IPS-18c (cell line): ENCODE data around the gene HRH1.
"Not testable (repeated sequence)": the region's sequence is repeated elsewhere in the genome, so short reads cannot be mapped to it uniquely, and the experiment has no call there.

Experiments
- H3K4me3 ChIP-seq: 2 replicates; pipeline ENCODE4 v1.7.0; 2013; ENCODE audit warnings: low read depth, mild to moderate bottlenecking, low read length, moderate library complexity; ENCODE audit not compliant: insufficient read depth
- H3K9me3 ChIP-seq: one replicate; pipeline ENCODE4 v1.6.1; 2013; ENCODE audit warnings: mild to moderate bottlenecking, low read length, moderate library complexity; ENCODE audit not compliant: control insufficient read depth, insufficient read depth

HRH1 gene

DNA sequence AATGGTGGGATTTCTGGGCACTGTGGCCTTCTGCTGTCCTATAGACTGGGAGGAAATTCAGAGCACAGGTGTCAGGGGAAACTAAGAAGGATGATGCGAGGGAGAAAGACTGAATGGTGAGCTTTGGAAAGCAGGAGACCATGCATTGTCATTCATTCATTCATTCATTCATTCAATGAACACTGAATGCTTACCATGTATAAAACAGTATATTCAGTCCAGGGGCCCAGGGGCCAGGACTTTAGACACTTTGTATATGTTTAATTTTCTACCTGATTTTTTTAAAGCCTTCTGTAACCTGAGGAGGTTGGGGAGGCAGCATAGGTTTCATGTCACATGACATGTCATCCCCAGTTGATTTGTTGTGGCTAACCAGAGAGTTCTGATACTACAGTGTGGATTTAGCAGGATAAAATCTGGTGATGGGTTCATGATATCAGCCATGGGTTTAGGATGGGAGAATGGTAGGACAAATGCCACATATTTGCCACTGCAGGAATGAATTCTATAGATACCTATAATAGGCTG lies 60.2 kb downstream of the HRH1 start:
- Histone ChIP-seq H3K9me3 (no peaks in the 10 kb centered on the region), H3K4me3 (no peak overlapping the region)

DNA sequence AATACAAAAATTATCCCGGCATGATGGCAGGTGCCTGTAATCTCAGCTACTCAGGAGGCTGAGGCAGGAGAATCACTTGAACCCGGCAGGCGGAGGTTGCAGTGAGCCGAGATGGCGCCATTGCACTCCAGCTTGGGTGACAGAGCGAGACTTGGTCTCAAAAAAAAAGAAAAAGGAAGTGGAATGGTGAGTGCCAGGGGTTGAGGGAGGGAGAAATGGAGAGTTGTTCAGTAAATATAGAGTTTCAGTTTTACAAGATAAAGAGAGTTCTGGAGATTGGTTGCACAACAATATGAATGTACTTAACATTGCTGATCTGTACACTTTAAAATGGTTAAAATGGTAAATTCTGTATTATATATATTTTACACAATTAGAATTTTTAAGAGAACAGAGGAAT lies 63.1 kb downstream of the HRH1 start:
- H3K9me3 ChIP-seq, H3K4me3 ChIP-seq: not testable (repeated sequence)

DNA sequence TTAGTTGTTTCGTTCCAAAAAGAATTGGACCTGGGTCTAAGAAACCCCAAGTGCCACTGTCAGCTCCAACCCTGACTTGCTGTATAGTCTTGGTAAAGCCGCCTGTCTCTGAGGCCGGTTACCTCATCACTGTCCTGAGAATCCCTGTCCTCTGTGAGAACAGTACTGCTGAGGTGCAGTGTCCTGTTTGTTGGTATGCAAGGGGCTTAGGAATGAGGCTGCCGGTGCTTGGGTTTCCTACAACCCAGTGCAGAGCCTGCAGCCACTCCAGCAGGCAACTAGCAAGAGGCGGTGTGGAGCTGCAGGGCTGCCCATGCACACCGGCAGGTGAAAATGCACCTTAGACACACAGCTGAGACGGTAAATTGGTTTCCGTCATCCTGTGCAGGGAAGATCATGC lies 65.9 kb downstream of the HRH1 start:
- H3K4me3 ChIP-seq: no peak overlapping the region
- H3K9me3 ChIP-seq: no peaks in the 10 kb centered on the region

DNA sequence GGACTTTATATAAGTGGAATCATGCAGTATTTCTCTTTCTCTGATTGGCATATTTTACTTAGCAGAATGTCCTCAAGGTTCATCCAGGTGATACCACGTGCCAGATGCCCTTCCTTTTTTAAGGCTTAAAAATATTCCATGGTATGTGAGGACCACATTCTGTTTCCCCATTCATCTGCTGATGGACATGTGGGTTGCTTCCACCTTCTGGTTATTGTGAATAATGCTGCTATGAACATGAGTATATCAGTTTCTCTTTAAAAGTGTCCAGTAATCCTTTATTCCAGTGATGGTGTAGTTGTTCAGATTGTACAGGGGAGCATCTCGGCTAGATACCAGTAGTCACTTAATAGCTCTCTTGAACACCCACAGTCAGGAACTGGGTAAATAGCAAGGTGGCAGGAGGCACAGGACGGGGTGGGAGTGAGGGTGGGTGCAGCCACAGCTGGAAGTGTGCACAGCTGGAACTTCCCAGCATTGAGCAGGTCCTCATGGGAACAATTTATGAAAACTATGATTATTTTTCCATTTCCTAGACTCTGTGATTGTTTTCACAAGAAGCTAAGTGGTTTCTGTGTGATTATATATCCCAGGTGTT lies 67.6 kb downstream of the HRH1 start:
- no peak overlapping the region for H3K4me3 ChIP-seq
- H3K9me3 ChIP-seq: no peaks in the 10 kb centered on the region

DNA sequence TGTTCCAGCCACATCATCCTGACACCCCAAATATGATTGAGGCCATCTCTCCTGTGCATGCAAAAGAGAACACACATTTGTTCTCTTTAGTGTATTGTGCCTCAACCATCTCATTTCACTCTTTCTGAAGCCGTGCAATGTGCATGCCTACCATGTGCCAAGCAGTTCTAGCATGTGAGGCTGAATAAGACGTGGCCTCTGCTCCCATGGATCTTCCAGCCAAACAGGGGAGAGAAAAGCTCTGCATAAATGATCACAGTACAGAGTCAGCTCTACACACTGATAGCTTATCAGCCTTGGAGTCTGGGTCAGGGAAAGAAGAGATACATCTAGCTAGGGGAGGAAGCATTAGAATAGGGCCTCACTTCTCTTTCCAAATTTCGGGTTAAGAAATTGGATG lies 69.7 kb downstream of the HRH1 start:
- no peaks in the 10 kb centered on the region for H3K9me3 ChIP-seq
- no peak overlapping the region for H3K4me3 ChIP-seq

DNA sequence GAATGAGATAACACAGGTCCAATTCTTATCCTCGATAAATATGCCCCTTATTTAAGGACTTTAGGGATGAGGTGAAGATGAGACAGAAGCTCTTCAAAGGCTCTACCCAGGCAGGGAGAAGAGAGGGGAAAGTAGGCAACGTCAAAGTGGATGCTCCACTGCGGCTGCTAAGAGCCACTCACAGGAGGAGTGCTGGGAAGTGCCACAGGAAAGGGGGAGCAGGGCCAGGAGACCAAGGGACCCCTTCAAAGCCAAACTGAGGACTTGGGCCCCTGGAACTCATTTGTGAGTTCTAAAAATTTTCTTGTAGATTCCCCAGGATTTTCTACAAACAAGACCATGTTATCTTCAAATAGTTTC lies 70.6 kb downstream of the HRH1 start:
- Histone ChIP-seq H3K9me3 (no peaks in the 10 kb centered on the region), H3K4me3 (no peak overlapping the region)

DNA sequence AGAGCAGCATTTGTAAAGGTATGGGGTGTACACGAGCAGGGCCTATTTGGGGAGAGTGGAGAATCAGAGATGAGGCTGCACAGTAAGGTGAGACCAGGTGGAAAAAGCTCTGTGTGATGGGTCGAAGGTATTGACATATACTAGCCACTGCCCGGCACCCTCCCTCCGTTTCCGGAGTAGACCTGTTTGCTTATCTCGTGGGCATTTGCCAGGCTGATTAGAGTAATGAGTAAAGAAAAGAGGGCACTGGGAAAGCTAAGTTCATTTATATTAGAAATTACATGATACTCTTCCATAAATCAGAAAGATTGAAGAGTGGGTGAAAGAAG lies 71.7 kb downstream of the HRH1 start:
- no peaks in the 10 kb centered on the region for H3K9me3 ChIP-seq
- no peak overlapping the region for H3K4me3 ChIP-seq

DNA sequence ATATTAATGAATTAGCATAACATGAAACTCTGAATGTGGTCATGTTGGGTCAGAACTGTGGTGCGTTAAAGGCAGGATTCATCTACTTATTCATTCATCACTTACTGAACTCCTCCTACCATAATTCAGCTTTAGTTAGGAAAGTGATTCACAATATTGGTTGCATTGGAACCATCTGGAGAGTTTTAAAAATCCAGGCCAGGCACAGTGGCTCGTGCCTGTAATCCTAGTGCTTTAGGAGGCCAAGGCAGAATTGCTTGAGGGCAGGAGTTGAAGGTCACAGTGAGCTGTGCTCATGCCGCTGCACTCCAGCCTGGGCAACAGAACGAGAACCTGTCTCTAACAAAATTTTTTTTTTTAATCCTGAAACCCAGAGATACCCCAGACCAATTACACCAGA lies 73.7 kb downstream of the HRH1 start:
- Histone ChIP-seq H3K9me3 (no peaks in the 10 kb centered on the region), H3K4me3 (no peak overlapping the region)

DNA sequence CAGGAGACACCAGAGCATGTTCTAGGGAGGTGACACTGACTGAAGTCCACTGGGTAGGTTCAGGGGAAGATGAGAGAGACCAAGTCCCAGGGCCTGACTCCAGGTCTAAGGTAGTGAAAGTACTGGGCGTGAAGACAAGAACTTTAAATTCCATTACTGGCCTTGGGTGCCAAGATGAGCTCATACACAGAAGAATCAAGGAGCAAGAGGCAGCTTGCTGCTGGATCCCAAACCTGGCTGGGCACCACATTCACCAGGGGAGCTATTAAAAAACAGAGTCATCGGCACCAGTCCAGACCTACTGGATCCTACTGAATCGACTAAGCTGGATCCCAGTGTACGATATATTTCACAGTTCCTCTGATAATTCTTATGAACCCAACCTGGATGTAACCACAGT lies 75.8 kb downstream of the HRH1 start:
- no peaks in the 10 kb centered on the region for H3K9me3 ChIP-seq
- H3K4me3 ChIP-seq: no peak overlapping the region

DNA sequence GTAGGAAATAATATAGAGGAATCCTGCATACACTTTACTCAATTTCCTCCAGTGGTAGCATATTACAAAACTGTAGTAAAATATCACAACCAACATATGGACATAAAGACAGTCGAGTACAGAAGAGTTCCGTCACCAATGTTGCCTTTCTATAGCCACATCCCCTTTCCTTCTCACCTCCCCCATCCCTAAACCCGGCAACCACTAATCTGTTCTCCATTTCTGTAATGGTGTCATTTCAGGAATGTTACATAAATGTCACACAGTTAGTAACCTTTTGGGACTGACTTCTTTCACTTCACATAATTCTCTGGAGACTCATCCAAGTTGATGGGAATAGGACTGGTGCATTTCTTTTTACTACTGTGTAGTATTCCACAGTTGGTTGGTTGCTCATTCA lies 76.5 kb downstream of the HRH1 start:
- no peak overlapping the region for H3K4me3 ChIP-seq
- H3K9me3 ChIP-seq: no peaks in the 10 kb centered on the region

DNA sequence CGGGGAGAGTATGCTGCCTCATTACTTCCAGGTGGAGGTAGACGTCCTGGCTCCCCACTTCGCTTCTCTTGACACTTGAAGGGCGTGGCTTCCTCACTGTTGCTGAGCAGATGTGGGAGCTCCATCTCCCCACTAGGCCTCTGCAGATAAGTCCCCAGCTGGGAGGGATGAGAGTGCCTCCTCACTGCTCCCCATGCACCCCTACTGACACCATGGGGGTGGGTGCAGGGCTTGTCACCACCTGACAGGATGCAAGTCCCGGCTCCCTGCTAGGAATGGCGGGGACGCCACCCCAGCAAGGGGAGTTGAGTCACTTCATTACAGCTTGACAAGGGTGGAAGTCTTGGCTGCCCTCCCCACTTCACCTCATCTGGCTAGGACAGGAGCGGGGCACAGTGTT lies 81.1 kb downstream of the HRH1 start:
- H3K4me3 ChIP-seq: no peak overlapping the region

DNA sequence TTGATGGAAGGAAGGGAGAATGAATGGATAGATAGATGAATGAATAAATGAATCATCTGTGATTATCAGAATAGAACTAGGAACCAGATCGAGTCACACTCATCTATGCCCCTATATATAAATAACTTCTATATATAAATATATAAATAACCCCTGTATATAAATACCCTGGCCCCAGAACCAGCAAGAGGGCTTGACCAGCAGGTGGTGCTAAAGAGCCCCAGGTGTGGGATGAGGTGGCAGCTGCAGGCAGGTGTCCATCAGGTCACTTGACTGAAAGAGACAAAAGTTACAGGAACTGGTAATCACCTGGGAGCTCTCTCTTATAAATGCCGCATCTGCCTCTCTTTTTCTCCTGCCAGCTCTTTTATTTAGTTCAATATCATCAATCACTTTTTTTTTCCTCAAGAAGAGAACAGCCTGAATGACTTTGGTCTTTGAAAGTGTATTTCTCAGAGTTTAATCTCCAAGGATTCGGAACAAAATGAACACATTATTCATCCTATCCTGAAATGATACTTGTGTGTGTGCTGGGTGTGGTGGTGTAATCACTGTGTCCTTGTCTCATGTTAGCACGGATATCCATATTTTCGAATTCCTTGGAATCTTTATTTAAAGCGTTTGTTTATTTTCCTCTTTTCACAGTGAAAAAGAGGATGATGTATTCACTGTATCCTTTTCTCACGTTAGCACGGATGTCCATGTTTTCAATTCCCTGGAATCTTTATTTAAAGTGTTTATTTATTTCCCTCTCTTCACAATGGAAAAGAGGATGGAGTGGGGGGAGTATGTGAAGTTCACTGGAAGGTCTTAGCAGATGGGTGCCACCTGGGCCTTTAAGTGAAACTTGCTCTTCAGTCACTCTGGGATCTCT lies 82.5 kb downstream of the HRH1 start:
- Histone ChIP-seq H3K9me3 (no peaks in the 10 kb centered on the region), H3K4me3 (no peak overlapping the region)

More for the DNA sequence above, 81.1 kb downstream of the HRH1 start:
- H3K9me3 ChIP-seq: no peaks in the 10 kb centered on the region

DNA sequence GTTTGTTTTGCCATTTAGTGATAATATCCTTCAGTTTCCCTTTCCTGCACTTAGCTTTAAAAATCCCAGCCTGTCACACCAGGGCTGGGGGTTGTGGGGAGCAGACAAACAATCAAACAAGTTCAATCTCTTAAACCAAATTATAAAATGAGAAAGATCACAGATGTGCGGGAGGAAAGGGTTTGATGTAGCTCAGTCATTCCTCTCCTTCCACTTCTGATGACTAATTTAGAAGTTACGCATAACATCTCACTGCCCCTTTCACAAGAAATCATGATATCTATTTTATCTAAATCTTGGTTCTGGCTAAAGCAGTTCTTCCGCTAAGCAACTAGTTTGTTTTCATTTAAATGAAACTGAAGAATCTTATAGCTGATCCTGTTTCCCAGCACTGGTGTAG lies 83.8 kb downstream of the HRH1 start:
- Histone ChIP-seq H3K4me3 (no peak overlapping the region), H3K9me3 (no peaks in the 10 kb centered on the region)

DNA sequence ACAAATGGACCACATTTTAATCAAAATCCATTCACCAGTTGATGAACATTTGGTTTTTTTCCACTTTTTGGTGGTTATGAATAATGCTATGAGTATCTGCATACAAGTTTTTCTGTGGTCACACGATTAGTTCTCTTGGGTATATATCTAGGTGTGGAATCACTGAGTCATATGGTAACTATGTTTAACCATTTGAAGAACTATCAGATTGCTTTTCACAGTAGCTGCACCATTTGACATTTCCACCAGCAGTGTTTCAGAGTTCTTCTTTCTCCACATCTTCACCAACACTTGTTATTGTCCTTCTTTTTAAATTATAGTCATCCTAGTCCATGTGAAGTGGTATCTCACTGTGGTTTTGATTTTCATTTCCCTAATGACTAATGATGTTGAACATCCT lies 84.6 kb downstream of the HRH1 start:
- Histone ChIP-seq H3K4me3 (no peak overlapping the region), H3K9me3 (no peaks in the 10 kb centered on the region)

DNA sequence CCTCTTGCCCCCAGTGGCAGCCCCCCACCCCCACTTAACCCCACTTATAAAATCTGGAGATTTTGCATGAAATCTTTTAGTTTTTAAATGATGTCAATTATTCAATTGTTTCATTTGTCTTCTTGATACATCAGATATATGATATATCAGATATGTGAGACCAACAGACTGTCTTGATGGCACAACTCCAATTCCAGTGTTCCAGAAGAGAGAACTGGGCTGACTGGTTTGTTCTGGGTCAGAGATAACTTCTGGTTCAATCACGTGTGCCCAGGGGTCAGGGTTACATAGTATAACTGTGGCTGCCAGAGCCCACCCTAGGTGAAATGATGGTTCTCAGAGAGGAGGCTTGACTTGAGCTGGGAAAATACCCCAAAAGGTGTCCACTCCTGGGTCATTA lies 85.5 kb downstream of the HRH1 start:
- H3K4me3 ChIP-seq: no peak overlapping the region
- no peaks in the 10 kb centered on the region for H3K9me3 ChIP-seq

DNA sequence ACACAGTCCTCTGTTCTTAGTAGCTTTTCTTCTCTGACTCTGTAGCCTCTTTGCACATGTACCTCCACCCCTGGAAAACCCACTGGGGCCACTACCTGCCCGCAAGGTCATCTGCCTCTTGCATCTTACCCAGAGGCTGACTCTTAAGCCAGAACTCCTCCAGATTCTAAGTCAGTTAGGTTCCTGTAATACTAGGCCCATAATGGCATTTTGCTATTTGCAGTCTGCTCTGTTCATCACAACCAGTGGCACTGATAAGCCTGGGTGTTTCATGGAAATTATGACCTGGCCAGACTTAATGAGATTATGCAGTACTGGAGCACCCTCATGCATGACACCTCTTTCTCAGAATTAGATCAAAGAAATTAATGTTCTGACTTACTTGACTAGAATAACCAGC lies 86.2 kb downstream of the HRH1 start:
- no peak overlapping the region for H3K4me3 ChIP-seq

DNA sequence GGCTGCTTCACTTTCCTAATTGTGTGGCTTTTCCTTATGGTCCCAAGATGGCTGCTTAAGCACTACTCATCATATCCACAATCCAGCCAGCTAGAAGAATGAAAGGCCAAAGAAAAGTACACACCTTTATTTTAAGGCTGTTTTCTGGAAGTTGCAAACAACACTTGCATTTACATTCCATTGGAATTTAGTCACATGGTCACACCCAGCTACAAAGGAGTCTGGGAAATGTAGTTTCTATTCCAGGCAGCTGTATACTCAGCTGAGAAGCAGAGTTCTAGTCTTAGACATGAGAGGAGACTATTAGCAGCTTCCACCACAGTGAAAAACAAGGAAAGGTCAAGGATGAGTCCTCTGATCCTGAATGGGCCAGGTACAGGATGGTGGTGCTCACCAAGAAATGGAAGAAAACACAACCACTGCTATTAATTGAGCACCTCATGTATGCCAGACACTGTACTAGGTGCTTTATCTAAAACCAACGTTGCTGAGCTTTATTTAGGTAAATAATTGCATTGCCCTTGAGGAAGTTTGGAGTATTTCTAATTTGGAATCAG lies 89.9 kb downstream of the HRH1 start:
- no peaks in the 10 kb centered on the region for H3K9me3 ChIP-seq
- H3K4me3 ChIP-seq: no peak overlapping the region

More for the DNA sequence above, 86.2 kb downstream of the HRH1 start:
- no peaks in the 10 kb centered on the region for H3K9me3 ChIP-seq

DNA sequence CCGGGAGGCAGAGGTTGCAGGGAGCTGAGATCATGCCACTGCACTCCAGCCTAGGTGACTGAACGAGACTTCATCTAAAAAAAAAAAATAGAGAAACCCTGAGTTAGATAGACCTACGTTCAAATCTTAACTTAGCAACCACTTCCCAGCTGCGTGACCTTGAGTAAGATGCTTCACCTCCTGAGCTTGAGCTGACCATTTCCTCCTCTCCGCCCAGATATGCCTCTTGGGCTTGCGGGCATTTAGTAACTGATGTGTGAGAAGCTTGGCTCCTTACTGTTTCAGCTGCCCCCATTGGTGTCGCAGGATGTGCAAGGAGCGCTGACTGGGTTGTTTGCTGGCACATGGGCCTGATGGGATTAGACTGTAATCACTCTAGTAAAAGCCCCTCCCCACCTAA lies 91.0 kb downstream of the HRH1 start:
- Histone ChIP-seq H3K4me3 (no peak overlapping the region), H3K9me3 (no peaks in the 10 kb centered on the region)
